ENCODE measurements around the gene CAMTA1. TPM values are rescaled to one million over a fixed set of nuclear protein-coding genes. Genes with fewer than 3 reads are reported as not detected.

CAMTA1 gene
- total RNA-seq, 1 experiment from 2014 or later, result 69.5 TPM

DNA sequence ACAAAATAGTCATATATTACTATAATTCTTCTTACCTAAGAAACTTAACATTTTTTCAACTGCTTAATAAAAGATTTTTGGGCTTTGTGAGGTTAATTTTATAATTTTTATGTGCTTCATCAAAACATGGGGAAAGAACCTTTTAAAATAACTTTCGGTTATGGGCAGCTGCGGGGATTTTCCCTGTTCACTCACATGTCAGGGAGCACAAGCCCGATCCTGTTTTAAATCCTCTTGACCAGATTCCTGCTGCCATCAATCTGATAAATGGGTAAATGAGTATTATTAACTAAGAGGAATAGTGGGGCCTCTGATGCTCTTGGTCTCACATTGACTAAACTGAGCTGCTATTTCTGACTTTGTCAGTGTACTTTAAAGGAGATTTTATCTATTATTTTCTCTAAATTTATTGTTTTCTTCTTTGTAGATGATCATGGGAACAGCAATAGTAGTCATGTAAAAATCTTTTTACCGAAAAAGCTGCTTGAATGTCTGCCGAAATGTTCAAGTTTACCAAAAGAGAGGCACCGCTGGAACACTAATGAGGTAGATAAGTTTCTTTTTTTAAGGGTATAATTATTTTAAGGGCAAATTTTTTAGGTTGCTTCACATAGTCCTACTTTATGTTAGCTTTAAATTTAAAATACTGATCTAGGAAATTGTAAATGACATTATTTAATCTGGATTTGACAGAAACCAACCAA, 39.6 kb downstream of the CAMTA1 start:
- no peak for ATAC-seq
- no peak overlapping the region for H3K4me2 ChIP-seq (ENCODE audit: low read length)
- H3K9ac ChIP-seq (ENCODE audit: low read length), result no peak overlapping the region

More for the DNA sequence above, 39.6 kb downstream of the CAMTA1 start:
- Histone ChIP-seq H3K36me3 (ENCODE audit: control insufficient read depth in 1 of 2, insufficient read depth in 2 of 2, low read length in 2 of 2) (peaks cover 0 to 4% of the 10 kb centered on the region in 2 experiments; a peak in 2 of 4 replicates), H3K27ac (ENCODE audit: low read depth, low read length) (no peak overlapping the region), H3K4me3 (replicated peaks in 1 of 2; ENCODE audit: low read depth in 1 of 2, low read length in 2 of 2) (no peak overlapping the region), H3K79me2 (ENCODE audit: insufficient read depth, low read length) (peaks cover 17% of the 10 kb centered on the region), H3K9me2 (ENCODE audit: insufficient read depth) (no peaks in the 10 kb centered on the region), H3K27me3 (ENCODE audit: insufficient read depth, low read length) (no peaks in the 10 kb centered on the region), H4K20me1 (ENCODE audit: insufficient read depth) (peaks cover 4% of the 10 kb centered on the region; the same call in 1 of the 2 replicates), H2AFZ (ENCODE audit: low read depth, low read length, poor library complexity, severe bottlenecking) (no peak overlapping the region), H3K4me1 (ENCODE audit: control insufficient read depth in 1 of 2, insufficient read depth in 2 of 2, low read length in 2 of 2) (peaks cover 0 to 13% of the 10 kb centered on the region in 2 experiments; a peak in 1 of 4 replicates), H3K9me3 (ENCODE audit: control insufficient read depth in 1 of 2, insufficient read depth in 1 of 2, low read depth in 1 of 2, low read length in 2 of 2) (no peaks in the 10 kb centered on the region)
- TF ChIP-seq SIN3A (IDR thresholded peaks at IDR 0.05; ENCODE audit: low read depth), result no peak
- no peak for TF ChIP-seq ZFX (IDR thresholded peaks at IDR 0.05)
- no peak for TF ChIP-seq ZNF274 (IDR thresholded peaks at IDR 0.05; ENCODE audit: low read depth, low read length)
- TF ChIP-seq, protein P1, sequence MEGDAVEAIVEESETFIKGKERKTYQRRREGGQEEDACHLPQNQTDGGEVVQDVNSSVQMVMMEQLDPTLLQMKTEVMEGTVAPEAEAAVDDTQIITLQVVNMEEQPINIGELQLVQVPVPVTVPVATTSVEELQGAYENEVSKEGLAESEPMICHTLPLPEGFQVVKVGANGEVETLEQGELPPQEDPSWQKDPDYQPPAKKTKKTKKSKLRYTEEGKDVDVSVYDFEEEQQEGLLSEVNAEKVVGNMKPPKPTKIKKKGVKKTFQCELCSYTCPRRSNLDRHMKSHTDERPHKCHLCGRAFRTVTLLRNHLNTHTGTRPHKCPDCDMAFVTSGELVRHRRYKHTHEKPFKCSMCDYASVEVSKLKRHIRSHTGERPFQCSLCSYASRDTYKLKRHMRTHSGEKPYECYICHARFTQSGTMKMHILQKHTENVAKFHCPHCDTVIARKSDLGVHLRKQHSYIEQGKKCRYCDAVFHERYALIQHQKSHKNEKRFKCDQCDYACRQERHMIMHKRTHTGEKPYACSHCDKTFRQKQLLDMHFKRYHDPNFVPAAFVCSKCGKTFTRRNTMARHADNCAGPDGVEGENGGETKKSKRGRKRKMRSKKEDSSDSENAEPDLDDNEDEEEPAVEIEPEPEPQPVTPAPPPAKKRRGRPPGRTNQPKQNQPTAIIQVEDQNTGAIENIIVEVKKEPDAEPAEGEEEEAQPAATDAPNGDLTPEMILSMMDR (IDR thresholded peaks at IDR 0.05 in 2 of 3, conservative IDR thresholded peaks at IDR 0.05 in 1 of 3; ENCODE audit: borderline replicate concordance in 1 of 3, insufficient read depth in 1 of 3, low read depth in 2 of 3, low read length in 2 of 3), result no peak
- no peak for TF ChIP-seq EGR1 (IDR thresholded peaks at IDR 0.05; ENCODE audit: low read depth)
- no peak for TF ChIP-seq ELF1 (IDR thresholded peaks at IDR 0.05; ENCODE audit: borderline replicate concordance, low read depth)
- TF ChIP-seq EZH2 (IDR thresholded peaks at IDR 0.05), result no peak
- TF ChIP-seq, protein P2, sequence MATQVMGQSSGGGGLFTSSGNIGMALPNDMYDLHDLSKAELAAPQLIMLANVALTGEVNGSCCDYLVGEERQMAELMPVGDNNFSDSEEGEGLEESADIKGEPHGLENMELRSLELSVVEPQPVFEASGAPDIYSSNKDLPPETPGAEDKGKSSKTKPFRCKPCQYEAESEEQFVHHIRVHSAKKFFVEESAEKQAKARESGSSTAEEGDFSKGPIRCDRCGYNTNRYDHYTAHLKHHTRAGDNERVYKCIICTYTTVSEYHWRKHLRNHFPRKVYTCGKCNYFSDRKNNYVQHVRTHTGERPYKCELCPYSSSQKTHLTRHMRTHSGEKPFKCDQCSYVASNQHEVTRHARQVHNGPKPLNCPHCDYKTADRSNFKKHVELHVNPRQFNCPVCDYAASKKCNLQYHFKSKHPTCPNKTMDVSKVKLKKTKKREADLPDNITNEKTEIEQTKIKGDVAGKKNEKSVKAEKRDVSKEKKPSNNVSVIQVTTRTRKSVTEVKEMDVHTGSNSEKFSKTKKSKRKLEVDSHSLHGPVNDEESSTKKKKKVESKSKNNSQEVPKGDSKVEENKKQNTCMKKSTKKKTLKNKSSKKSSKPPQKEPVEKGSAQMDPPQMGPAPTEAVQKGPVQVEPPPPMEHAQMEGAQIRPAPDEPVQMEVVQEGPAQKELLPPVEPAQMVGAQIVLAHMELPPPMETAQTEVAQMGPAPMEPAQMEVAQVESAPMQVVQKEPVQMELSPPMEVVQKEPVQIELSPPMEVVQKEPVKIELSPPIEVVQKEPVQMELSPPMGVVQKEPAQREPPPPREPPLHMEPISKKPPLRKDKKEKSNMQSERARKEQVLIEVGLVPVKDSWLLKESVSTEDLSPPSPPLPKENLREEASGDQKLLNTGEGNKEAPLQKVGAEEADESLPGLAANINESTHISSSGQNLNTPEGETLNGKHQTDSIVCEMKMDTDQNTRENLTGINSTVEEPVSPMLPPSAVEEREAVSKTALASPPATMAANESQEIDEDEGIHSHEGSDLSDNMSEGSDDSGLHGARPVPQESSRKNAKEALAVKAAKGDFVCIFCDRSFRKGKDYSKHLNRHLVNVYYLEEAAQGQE (IDR thresholded peaks at IDR 0.05; ENCODE audit: low read depth), result no peak
- TF ChIP-seq, protein P3, sequence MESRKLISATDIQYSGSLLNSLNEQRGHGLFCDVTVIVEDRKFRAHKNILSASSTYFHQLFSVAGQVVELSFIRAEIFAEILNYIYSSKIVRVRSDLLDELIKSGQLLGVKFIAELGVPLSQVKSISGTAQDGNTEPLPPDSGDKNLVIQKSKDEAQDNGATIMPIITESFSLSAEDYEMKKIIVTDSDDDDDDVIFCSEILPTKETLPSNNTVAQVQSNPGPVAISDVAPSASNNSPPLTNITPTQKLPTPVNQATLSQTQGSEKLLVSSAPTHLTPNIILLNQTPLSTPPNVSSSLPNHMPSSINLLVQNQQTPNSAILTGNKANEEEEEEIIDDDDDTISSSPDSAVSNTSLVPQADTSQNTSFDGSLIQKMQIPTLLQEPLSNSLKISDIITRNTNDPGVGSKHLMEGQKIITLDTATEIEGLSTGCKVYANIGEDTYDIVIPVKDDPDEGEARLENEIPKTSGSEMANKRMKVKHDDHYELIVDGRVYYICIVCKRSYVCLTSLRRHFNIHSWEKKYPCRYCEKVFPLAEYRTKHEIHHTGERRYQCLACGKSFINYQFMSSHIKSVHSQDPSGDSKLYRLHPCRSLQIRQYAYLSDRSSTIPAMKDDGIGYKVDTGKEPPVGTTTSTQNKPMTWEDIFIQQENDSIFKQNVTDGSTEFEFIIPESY (IDR thresholded peaks at IDR 0.05; ENCODE audit: extremely low read depth, insufficient replicate concordance, low read length), result no peak
- no peak for TF ChIP-seq EZH2phosphoT487 (IDR thresholded peaks at IDR 0.05; ENCODE audit: borderline replicate concordance)
- no peak for TF ChIP-seq POLR2AphosphoS5 (IDR thresholded peaks at IDR 0.05; ENCODE audit: low read depth, low read length)
- TF ChIP-seq RAD21 (IDR thresholded peaks at IDR 0.05; ENCODE audit: low read depth), result no peak
- no peak for TF ChIP-seq JUND (IDR thresholded peaks at IDR 0.05)
- TF ChIP-seq SRF (IDR thresholded peaks at IDR 0.05; ENCODE audit: low read depth), result no peak
- no peak for TF ChIP-seq FOSL1 (IDR thresholded peaks at IDR 0.05; ENCODE audit: low read depth)
- TF ChIP-seq, protein P4, sequence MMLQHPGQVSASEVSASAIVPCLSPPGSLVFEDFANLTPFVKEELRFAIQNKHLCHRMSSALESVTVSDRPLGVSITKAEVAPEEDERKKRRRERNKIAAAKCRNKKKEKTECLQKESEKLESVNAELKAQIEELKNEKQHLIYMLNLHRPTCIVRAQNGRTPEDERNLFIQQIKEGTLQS (IDR thresholded peaks at IDR 0.05), result no peak
- no peak for TF ChIP-seq YY1 (IDR thresholded peaks at IDR 0.05; ENCODE audit: extremely low read depth, insufficient replicate concordance, low read depth, low read length)
- TF ChIP-seq, protein P5, sequence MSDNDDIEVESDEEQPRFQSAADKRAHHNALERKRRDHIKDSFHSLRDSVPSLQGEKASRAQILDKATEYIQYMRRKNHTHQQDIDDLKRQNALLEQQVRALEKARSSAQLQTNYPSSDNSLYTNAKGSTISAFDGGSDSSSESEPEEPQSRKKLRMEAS (IDR thresholded peaks at IDR 0.05), result no peak
- intact Hi-C loops (cut with micrococcal nuclease), result no loop called here
- RAD21 ChIA-PET (ENCODE audit: low non-redundant PET in 1 of 2, low total read pairs in 2 of 2, uncharacterized antibody in 2 of 2, unreplicated experiment in 2 of 2), result no interaction called here
- no TSS peak for BruUV-seq (replicated peaks)
- no peak for DNase-seq (ENCODE audit: low read depth, low spot score)
- POLR2A ChIA-PET, result no interaction called here
- CTCF ChIA-PET, result no interaction called here

Measured in HCT116 (cell line).